IMR-90 (cell line): ENCODE measurements around the gene GRAMD4. TPM values are rescaled to one million over a fixed set of nuclear protein-coding genes. Genes with fewer than 3 reads are reported as not detected.

Source experiments
- ATAC-seq: fragments of 200-7000 bp; cut with Tn5 transposase; 2 replicates; pipeline ENCODE4 v1.9.1; 2020; ENCODE audit warnings: low read depth, mild to moderate bottlenecking, moderate library complexity
- BruUV-seq: library from RNA; stranded (reverse); fragments of 400-500 nt; replicated peaks from 2 replicates; lab custom pipeline; 2021; lab: Mats Ljungman, UMichigan
- CTCF ChIA-PET: fragments of 300-600 bp; formaldehyde crosslinking; extraction: SDS; loops from one replicate; lab custom pipeline; 2021; ENCODE audit warnings: antibody characterized with exemption; lab: Yijun Ruan, JAX
- POLR2A ChIA-PET: fragments of 300-600 bp; sonication (Branson Sonifier 250); formaldehyde crosslinking; loops from one replicate; lab custom pipeline; 2022; ENCODE audit warnings: antibody characterized with exemption; ENCODE audit not compliant: unreplicated experiment; lab: Charles Lee
- DNase-seq: peaks from one replicate; pipeline ENCODE4 v3.0.0; 2013
- H2AFZ ChIP-seq: replicated peaks from 2 replicates; pipeline ENCODE3; 2013; ENCODE audit warnings: low read length, mild to moderate bottlenecking; ENCODE audit not compliant: poor library complexity
- H2AK5ac ChIP-seq: 2 replicates; pipeline ENCODE4 v1.6.1; 2013; ENCODE audit warnings: low read depth, low read length, inconsistent platforms
- H2AK9ac ChIP-seq: replicated peaks from 2 replicates; pipeline ENCODE3; 2013; ENCODE audit warnings: mild to moderate bottlenecking, low read depth, low read length, moderate library complexity; ENCODE audit not compliant: poor library complexity
- H2BK120ac ChIP-seq: 2 replicates; pipeline ENCODE4 v1.6.1; 2013; ENCODE audit warnings: low read depth, low read length, inconsistent platforms
- H2BK15ac ChIP-seq: 3 replicates; pipeline ENCODE4 v1.6.1; 2013; ENCODE audit warnings: low read depth, low read length, inconsistent platforms
- H2BK20ac ChIP-seq: 2 replicates; pipeline ENCODE4 v1.6.1; 2013; ENCODE audit warnings: low read depth, mild to moderate bottlenecking, inconsistent platforms, low read length, moderate library complexity
- H2BK5ac ChIP-seq: 2 replicates; pipeline ENCODE4 v1.6.1; 2013; ENCODE audit warnings: mild to moderate bottlenecking, low read depth, low read length, inconsistent platforms; ENCODE audit not compliant: poor library complexity, severe bottlenecking
- H3K14ac ChIP-seq: replicated peaks from 2 replicates; pipeline ENCODE4 v1.6.1; 2013; ENCODE audit warnings: low read depth, low read length, inconsistent platforms
- H3K18ac ChIP-seq: 2 replicates; pipeline ENCODE4 v1.6.1; 2013; ENCODE audit warnings: low read depth, low read length, control low read depth
- H3K23ac ChIP-seq: 2 replicates; pipeline ENCODE4 v1.6.1; 2013; ENCODE audit warnings: low read depth, low read length, inconsistent platforms
- H3K27ac ChIP-seq: 2 replicates; pipeline ENCODE4 v1.5.1; 2013; ENCODE audit warnings: mild to moderate bottlenecking, control low read depth, low read length; ENCODE audit not compliant: insufficient read depth
- H3K27me3 ChIP-seq: 2 replicates; pipeline ENCODE4 v1.6.1; 2013; ENCODE audit warnings: low read length; ENCODE audit not compliant: control insufficient read depth, insufficient read depth
- H3K36me3 ChIP-seq: 2 replicates; pipeline ENCODE4 v1.6.1; 2013; ENCODE audit warnings: low read length, mixed read lengths; ENCODE audit not compliant: control insufficient read depth, insufficient read depth
- H3K4ac ChIP-seq: 2 replicates; pipeline ENCODE4 v1.6.1; 2013; ENCODE audit warnings: low read depth, low read length, inconsistent platforms
- H3K4me1 ChIP-seq: 2 replicates; pipeline ENCODE4 v1.6.1; 2013; ENCODE audit warnings: low read length, mixed read lengths; ENCODE audit not compliant: control insufficient read depth, insufficient read depth
- H3K4me2 ChIP-seq: 2 replicates; pipeline ENCODE4 v1.6.1; 2013; ENCODE audit warnings: low read depth, mild to moderate bottlenecking, control low read depth, low read length, moderate library complexity
- H3K4me3 ChIP-seq: 2 replicates; pipeline ENCODE4 v1.5.1; 2013; ENCODE audit warnings: low read depth, mild to moderate bottlenecking, control low read depth, low read length, moderate library complexity; ENCODE audit not compliant: insufficient read depth
- H3K56ac ChIP-seq: 2 replicates; pipeline ENCODE4 v1.6.1; 2013; ENCODE audit warnings: low read length, inconsistent platforms; ENCODE audit not compliant: insufficient read depth; ENCODE audit errors: extremely low read depth
- H3K79me1 ChIP-seq, 2 experiments: 2 replicates each; pipeline ENCODE4 v1.6.1; 2013; ENCODE audit warnings: low read length in 2 of 2, inconsistent platforms in 1 of 2, low read depth in 1 of 2
- H3K9ac ChIP-seq: 2 replicates; pipeline ENCODE4 v1.6.1; 2013; ENCODE audit warnings: low read depth, low read length, control low read depth
- H3K9me1 ChIP-seq: 2 replicates; pipeline ENCODE4 v1.6.1; 2013; ENCODE audit warnings: low read length, inconsistent platforms; ENCODE audit not compliant: insufficient read depth
- H3K9me3 ChIP-seq: 2 replicates; pipeline ENCODE4 v1.6.1; 2013; ENCODE audit warnings: low read length; ENCODE audit not compliant: control insufficient read depth, insufficient read depth
- H4K20me1 ChIP-seq: 2 replicates; pipeline ENCODE4 v1.6.1; 2013; ENCODE audit warnings: low read length, inconsistent platforms; ENCODE audit not compliant: insufficient read depth
- H4K5ac ChIP-seq: 2 replicates; pipeline ENCODE4 v1.6.1; 2013; ENCODE audit warnings: mild to moderate bottlenecking, low read depth, low read length, control low read depth
- H4K8ac ChIP-seq, 2 experiments: 2 replicates each; pipeline ENCODE4 v1.6.1; 2013; ENCODE audit warnings: low read depth in 2 of 2, low read length in 2 of 2, control low read depth in 1 of 2, inconsistent platforms in 1 of 2
- H4K91ac ChIP-seq: 2 replicates; pipeline ENCODE4 v1.6.1; 2013; ENCODE audit warnings: low read depth, low read length, inconsistent platforms; ENCODE audit not compliant: insufficient read depth
- RCOR1 ChIP-seq: IDR thresholded peaks from 2 replicates; pipeline ENCODE4 v1.6.1; 2012; ENCODE audit warnings: mild to moderate bottlenecking, low read length, improper control_type of control experiment; ENCODE audit not compliant: insufficient replicate concordance
- WGBS, 2 experiments: methylation state at CpG; one replicate each; pipeline versions ENCODE4 v1.1.5 to v1.1.7; 2013; ENCODE audit warnings: missing lambda C conversion rate in 2 of 2; ENCODE audit not compliant: insufficient read length in 1 of 2; ENCODE audit errors: extremely low coverage in 2 of 2; 5-methylcytosine and 5-hydroxymethylcytosine counted together
- dilution Hi-C: fragments of 300-500 bp; cut with HindIII; formaldehyde crosslinking; loops from one replicate; pipeline ENCODE4 v1.14.3; 2018; ENCODE audit warnings: low sequenced_read_pairs; ENCODE audit not compliant: unreplicated experiment
- in situ Hi-C: fragments of 300-500 bp; cut with MboI; formaldehyde crosslinking; loops from 3 replicates; pipeline ENCODE4 v1.14.3; 2019; ENCODE audit warnings: low sequenced_read_pairs, inconsistent platforms, mixed read lengths
- intact Hi-C: fragments of 100-400 bp; cut with micrococcal nuclease; formaldehyde crosslinking; loops from 2 replicates; pipeline ENCODE4 v1.10.0; 2022
- polyA plus RNA-seq, 3 experiments: library from polyadenylated mRNA; depleted of rRNA; stranded (reverse); fragments of >200 nt; gene quantifications; 2 replicates each; pipeline ENCODE4 v1.2.3, GENCODE V29; 2012; ENCODE audit warnings: low replicate concordance in 1 of 3
- total RNA-seq: library from RNA; depleted of rRNA; stranded (reverse); fragments of >200 nt; gene quantifications from 2 replicates; pipeline ENCODE4 v1.2.3, GENCODE V29; 2012

The GRAMD4 gene
- total and polyA plus RNA-seq, 2 of the 4 experiments (the other 2 are of a cell fraction) = 2.7 to 5.8 TPM

GRCh38 chr22:46703171-46703995, 83.2 kb downstream of the GRAMD4 start:
- H3K4me2 ChIP-seq = no peak overlapping the region
- peaks cover 15 to 29% of the 10 kb centered on the region in 2 experiments for H3K79me1 ChIP-seq
- peaks cover 21% of the 10 kb centered on the region for H4K20me1 ChIP-seq
- dilution Hi-C loops = no loop called here
- no peak for DNase-seq
- H2AK9ac ChIP-seq = no peak overlapping the region
- no peak overlapping the region for H3K27ac ChIP-seq
- H2BK5ac ChIP-seq = no peak overlapping the region
- H2BK15ac ChIP-seq = no peak overlapping the region
- H3K9me3 ChIP-seq = no peaks in the 10 kb centered on the region
- no peak overlapping the region for H3K4me3 ChIP-seq
- H3K4ac ChIP-seq = no peak overlapping the region
- no peak overlapping the region for H3K23ac ChIP-seq
- no peaks in the 10 kb centered on the region for H3K27me3 ChIP-seq
- peaks cover 8% of the 10 kb centered on the region; the same call in 1 of the 2 replicates for H3K9me1 ChIP-seq
- H3K18ac ChIP-seq = no peak overlapping the region
- no peak overlapping the region for H2BK120ac ChIP-seq
- no peak for TF ChIP-seq RCOR1
- H2AK5ac ChIP-seq = no peak overlapping the region
- POLR2A ChIA-PET = interaction anchor here (0.6 kb wide), 1 partner anchor 103 kb away, joined by 5 read pairs; no protein-coding TSS in a partner anchor
- no peak overlapping the region for H3K14ac ChIP-seq
- H2BK20ac ChIP-seq = no peak overlapping the region
- intact Hi-C loops = no loop called here
- H2AFZ ChIP-seq = no peak overlapping the region
- no peak overlapping the region for H4K5ac ChIP-seq
- peaks cover 71% of the 10 kb centered on the region for H3K36me3 ChIP-seq
- H4K8ac ChIP-seq = no peak overlapping the region
- H4K91ac ChIP-seq = no peak overlapping the region
- WGBS, 2 experiments = 96% methylated on average over 9 of the region's 26 CpGs; no CpG with 5 or more reads in 1 of the 2 experiments
- no peak for ATAC-seq
- in situ Hi-C loops = no loop called here
- no TSS peak for BruUV-seq
- CTCF ChIA-PET = no interaction called here
- H3K56ac ChIP-seq = no peak overlapping the region
- H3K9ac ChIP-seq = no peak overlapping the region
- no peaks in the 10 kb centered on the region for H3K4me1 ChIP-seq
